ENCODE data around the gene IRF4.

- TF ChIP-seq CTCF (conservative IDR thresholded peaks at IDR 0.05; ENCODE audit: low read depth, low read length) (no peak), EZH2phosphoT487 (IDR thresholded peaks at IDR 0.05; ENCODE audit: borderline replicate concordance, low read length) (no peak), EZH2 (IDR thresholded peaks at IDR 0.05; ENCODE audit: low read length, unreplicated experiment) (no peak)
Measured at GRCh38 chr6:372336-372911, 19.1 kb upstream of the IRF4 start.
